H9 (cell line): ENCODE measurements around the gene DYRK1A. TPM values are rescaled to one million over a fixed set of nuclear protein-coding genes. Genes with fewer than 3 reads are reported as not detected.

Experiments
- DNase-seq: peaks from one replicate; pipeline ENCODE4 v3.0.0-alpha.2; 2017
- H2AFZ ChIP-seq: one replicate; pipeline ENCODE4 v1.6.1; 2013; ENCODE audit warnings: mild to moderate bottlenecking, low read length, control low read depth, moderate library complexity
- H2AK5ac ChIP-seq: 2 replicates; pipeline ENCODE4 v1.6.1; 2013; ENCODE audit warnings: low read length, control low read depth, mixed read lengths; ENCODE audit not compliant: insufficient read length
- H2BK120ac ChIP-seq: one replicate; pipeline ENCODE4 v1.6.1; 2013; ENCODE audit warnings: low read depth, mild to moderate bottlenecking, low read length, control low read depth, inconsistent platforms; ENCODE audit not compliant: poor library complexity, severe bottlenecking
- H2BK12ac ChIP-seq: 2 replicates; pipeline ENCODE4 v1.6.1; 2013; ENCODE audit warnings: low read length, control low read depth, mixed read lengths, low read depth; ENCODE audit not compliant: insufficient read length
- H2BK15ac ChIP-seq: 2 replicates; pipeline ENCODE4 v1.6.1; 2013; ENCODE audit warnings: low read depth, low read length, control low read depth
- H2BK20ac ChIP-seq: one replicate; pipeline ENCODE4 v1.6.1; 2013; ENCODE audit warnings: low read depth, mild to moderate bottlenecking, low read length, control low read depth, inconsistent platforms; ENCODE audit not compliant: poor library complexity, severe bottlenecking
- H2BK5ac ChIP-seq: 2 replicates; pipeline ENCODE4 v1.6.1; 2013; ENCODE audit warnings: low read length, control low read depth, mixed read lengths; ENCODE audit not compliant: insufficient read length
- H3K14ac ChIP-seq: 2 replicates; pipeline ENCODE4 v1.6.1; 2013; ENCODE audit warnings: low read length, control low read depth; ENCODE audit not compliant: insufficient read depth
- H3K18ac ChIP-seq: 2 replicates; pipeline ENCODE4 v1.6.1; 2013; ENCODE audit warnings: low read depth, mild to moderate bottlenecking, mixed read lengths, low read length, control low read depth; ENCODE audit not compliant: insufficient read length
- H3K23ac ChIP-seq: 2 replicates; pipeline ENCODE4 v1.6.1; 2013; ENCODE audit warnings: low read length, control low read depth, mixed read lengths, low read depth; ENCODE audit not compliant: insufficient read length
- H3K23me2 ChIP-seq: 2 replicates; pipeline ENCODE4 v1.6.1; 2013; ENCODE audit warnings: low read depth, mild to moderate bottlenecking, mixed read lengths, low read length, control low read depth; ENCODE audit not compliant: insufficient read length, poor library complexity, severe bottlenecking
- H3K27ac ChIP-seq: 2 replicates; pipeline ENCODE4 v1.5.1; 2013; ENCODE audit warnings: low read length, control low read depth, mixed read lengths, low read depth; ENCODE audit not compliant: insufficient read length
- H3K27me3 ChIP-seq: 2 replicates; pipeline ENCODE4 v1.6.1; 2013; ENCODE audit warnings: low read length, control low read depth, inconsistent platforms; ENCODE audit not compliant: insufficient read depth
- H3K4ac ChIP-seq: 2 replicates; pipeline ENCODE4 v1.6.1; 2013; ENCODE audit warnings: low read depth, mild to moderate bottlenecking, control low read depth, inconsistent platforms, low read length, moderate library complexity
- H3K4me1 ChIP-seq: 2 replicates; pipeline ENCODE4 v1.6.1; 2013; ENCODE audit warnings: low read length, control low read depth, inconsistent platforms; ENCODE audit not compliant: insufficient read depth
- H3K4me2 ChIP-seq: 2 replicates; pipeline ENCODE4 v1.6.1; 2013; ENCODE audit warnings: low read length, control low read depth, mixed read lengths; ENCODE audit not compliant: insufficient read length, insufficient read depth
- H3K56ac ChIP-seq: 2 replicates; pipeline ENCODE4 v1.6.1; 2013; ENCODE audit warnings: low read depth, mild to moderate bottlenecking, mixed read lengths, low read length, control low read depth; ENCODE audit not compliant: insufficient read length
- H3K79me1 ChIP-seq: 2 replicates; pipeline ENCODE4 v1.6.1; 2013; ENCODE audit warnings: low read depth, mild to moderate bottlenecking, moderate library complexity, low read length, control low read depth, inconsistent platforms; ENCODE audit not compliant: insufficient read depth, poor library complexity, severe bottlenecking
- H3K79me2 ChIP-seq: 2 replicates; pipeline ENCODE4 v1.6.1; 2013; ENCODE audit warnings: low read length, control low read depth, inconsistent platforms; ENCODE audit not compliant: insufficient read depth
- H3K9ac ChIP-seq: 2 replicates; pipeline ENCODE4 v1.6.1; 2013; ENCODE audit warnings: low read length, control low read depth, mixed read lengths; ENCODE audit not compliant: insufficient read length; ENCODE audit errors: extremely low read depth
- H3K9me3 ChIP-seq: one replicate; pipeline ENCODE4 v1.6.1; 2013; ENCODE audit warnings: low read depth, low read length, inconsistent platforms; ENCODE audit not compliant: control insufficient read depth
- H3T11ph ChIP-seq: one replicate; pipeline ENCODE4 v1.6.1; 2013; ENCODE audit warnings: mild to moderate bottlenecking, low read length, control low read depth, inconsistent platforms
- H4K20me1 ChIP-seq: one replicate; pipeline ENCODE4 v1.6.1; 2013; ENCODE audit not compliant: control insufficient read depth, insufficient read length, insufficient read depth
- H4K5ac ChIP-seq: 2 replicates; pipeline ENCODE4 v1.6.1; 2013; ENCODE audit warnings: low read depth, mild to moderate bottlenecking, mixed read lengths, low read length, control low read depth; ENCODE audit not compliant: insufficient read length
- H4K8ac ChIP-seq: replicated peaks from 2 replicates; pipeline ENCODE4 v1.6.1; 2013; ENCODE audit warnings: low read length, control low read depth, mixed read lengths, low read depth; ENCODE audit not compliant: insufficient read length
- H4K91ac ChIP-seq: 2 replicates; pipeline ENCODE4 v1.6.1; 2013; ENCODE audit warnings: low read depth, mild to moderate bottlenecking, moderate library complexity, mixed read lengths, low read length, control low read depth; ENCODE audit not compliant: insufficient read length
- H3K27ac Mint-ChIP-seq, 3 experiments: 2 replicates in 2 of 3; 3 replicates in 1 of 3; pipeline ENCODE4 v1.8.0; 2020 to 2021; ENCODE audit warnings: mixed read lengths in 3 of 3, mild to moderate bottlenecking in 1 of 3, moderate library complexity in 1 of 3
- H3K27me3 Mint-ChIP-seq: 2 replicates; pipeline ENCODE4 v1.8.0; 2021; ENCODE audit warnings: low read depth, mild to moderate bottlenecking, moderate library complexity, mixed read lengths
- H3K36me3 Mint-ChIP-seq, 3 experiments: 2 replicates in 2 of 3; 3 replicates in 1 of 3; pipeline ENCODE4 v1.8.0; 2020 to 2021; ENCODE audit warnings: low read depth in 3 of 3, mixed read lengths in 3 of 3; ENCODE audit not compliant: insufficient read depth in 1 of 3
- H3K4me1 Mint-ChIP-seq, 2 experiments: 2 replicates each; pipeline ENCODE4 v1.8.0; 2020; ENCODE audit warnings: mixed read lengths in 2 of 2
- H3K4me3 Mint-ChIP-seq, 2 experiments: 2 replicates in 1 of 2; 3 replicates in 1 of 2; pipeline ENCODE4 v1.8.0; 2020 to 2021; ENCODE audit warnings: mild to moderate bottlenecking in 2 of 2, mixed read lengths in 2 of 2, moderate library complexity in 1 of 2
- H3K9me3 Mint-ChIP-seq, 2 experiments: 2 replicates in 1 of 2; 3 replicates in 1 of 2; pipeline ENCODE4 v1.8.0; 2020; ENCODE audit warnings: mild to moderate bottlenecking in 2 of 2, mixed read lengths in 2 of 2, moderate library complexity in 1 of 2
- WGBS: extraction: QIAGEN DNeasy Blood & Tissue Kit; methylation state at CpG from one replicate; pipeline ENCODE4 v1.1.7; 2013; ENCODE audit warnings: missing lambda C conversion rate, low lambda C conversion rate, mixed read lengths; ENCODE audit not compliant: insufficient read length; ENCODE audit errors: extremely low coverage; 5-methylcytosine and 5-hydroxymethylcytosine counted together
- total RNA-seq: library from RNA; stranded (reverse); gene quantifications from 2 replicates; pipeline ENCODE4 v1.2.1, GENCODE V29; 2021
- TF ChIP-seq, protein P1 (sequence below): fragments of 200-600 bp; sonication (generic); conservative IDR thresholded peaks from 3 replicates; pipeline ENCODE4 v1.8.0; 2021; ENCODE audit warnings: antibody characterized with exemption, mild to moderate bottlenecking

The DYRK1A gene
- total RNA-seq, 1 experiment from 2014 or later: 73.6 TPM

DNA sequence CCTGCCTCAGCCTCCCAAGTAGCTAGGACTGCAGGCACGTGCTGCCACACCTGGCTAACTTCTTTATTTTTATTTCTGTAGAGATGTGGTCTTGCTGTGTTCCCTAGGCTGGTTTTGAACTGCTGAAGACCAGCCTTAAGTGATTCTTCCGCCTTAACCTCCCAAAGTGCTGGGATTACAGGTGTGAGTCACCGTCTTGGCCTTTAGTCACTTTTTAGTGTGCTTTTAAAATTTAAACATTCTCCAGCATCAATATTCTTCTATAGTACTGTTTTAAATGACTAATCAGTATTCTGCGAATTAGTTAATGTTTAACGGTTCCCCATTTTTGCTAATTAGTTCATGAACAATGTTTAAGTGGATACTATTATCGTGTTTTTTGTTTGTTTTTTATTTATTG lies 60.6 kb downstream of the DYRK1A start:
- H4K5ac ChIP-seq: no peak overlapping the region
- H3K4me3 Mint-ChIP-seq: no peak overlapping the region
- H3K9ac ChIP-seq: no peak overlapping the region
- no peak overlapping the region for H4K91ac ChIP-seq
- H2BK120ac ChIP-seq: no peak overlapping the region
- H3K79me2 ChIP-seq: peaks cover 20% of the 10 kb centered on the region; the same call in 1 of the 2 replicates
- H2BK20ac ChIP-seq: no peak overlapping the region
- no peak overlapping the region for H2AFZ ChIP-seq
- TF ChIP-seq, protein P1, sequence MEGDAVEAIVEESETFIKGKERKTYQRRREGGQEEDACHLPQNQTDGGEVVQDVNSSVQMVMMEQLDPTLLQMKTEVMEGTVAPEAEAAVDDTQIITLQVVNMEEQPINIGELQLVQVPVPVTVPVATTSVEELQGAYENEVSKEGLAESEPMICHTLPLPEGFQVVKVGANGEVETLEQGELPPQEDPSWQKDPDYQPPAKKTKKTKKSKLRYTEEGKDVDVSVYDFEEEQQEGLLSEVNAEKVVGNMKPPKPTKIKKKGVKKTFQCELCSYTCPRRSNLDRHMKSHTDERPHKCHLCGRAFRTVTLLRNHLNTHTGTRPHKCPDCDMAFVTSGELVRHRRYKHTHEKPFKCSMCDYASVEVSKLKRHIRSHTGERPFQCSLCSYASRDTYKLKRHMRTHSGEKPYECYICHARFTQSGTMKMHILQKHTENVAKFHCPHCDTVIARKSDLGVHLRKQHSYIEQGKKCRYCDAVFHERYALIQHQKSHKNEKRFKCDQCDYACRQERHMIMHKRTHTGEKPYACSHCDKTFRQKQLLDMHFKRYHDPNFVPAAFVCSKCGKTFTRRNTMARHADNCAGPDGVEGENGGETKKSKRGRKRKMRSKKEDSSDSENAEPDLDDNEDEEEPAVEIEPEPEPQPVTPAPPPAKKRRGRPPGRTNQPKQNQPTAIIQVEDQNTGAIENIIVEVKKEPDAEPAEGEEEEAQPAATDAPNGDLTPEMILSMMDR: no peak
- no peak overlapping the region for H3K4me2 ChIP-seq
- H2BK12ac ChIP-seq: no peak overlapping the region
- no peak overlapping the region for H3K27ac ChIP-seq
- no peak overlapping the region for H3K23ac ChIP-seq
- H2AK5ac ChIP-seq: no peak overlapping the region
- no peak overlapping the region for H3T11ph ChIP-seq
- peaks cover 37 to 45% of the 10 kb centered on the region in 2 experiments for H3K4me1 Mint-ChIP-seq
- no peak overlapping the region for H3K14ac ChIP-seq
- no peaks in the 10 kb centered on the region for H4K20me1 ChIP-seq
- no peak overlapping the region for H3K4ac ChIP-seq
- no peaks in the 10 kb centered on the region for H3K27me3 ChIP-seq
- no peak overlapping the region for H3K56ac ChIP-seq
- H3K27ac Mint-ChIP-seq: no peak overlapping the region; a peak in 2 of 7 replicates
- no peak overlapping the region for H4K8ac ChIP-seq
- no peak overlapping the region for H3K18ac ChIP-seq
- H3K23me2 ChIP-seq: no peaks in the 10 kb centered on the region
- H2BK15ac ChIP-seq: no peak overlapping the region
- peaks cover 17 to 33% (median 23%) of the 10 kb centered on the region in 3 experiments for H3K36me3 Mint-ChIP-seq
- no CpG with 5 or more reads among the region's 6 CpGs for WGBS
- no peaks in the 10 kb centered on the region for H3K9me3 ChIP-seq
- H3K4me1 ChIP-seq: peaks cover 7% of the 10 kb centered on the region; the same call in 1 of the 2 replicates
- peaks cover 5 to 9% of the 10 kb centered on the region in 2 experiments; a peak in 4 of 5 replicates for H3K9me3 Mint-ChIP-seq
- H3K79me1 ChIP-seq: peaks cover 3% of the 10 kb centered on the region
- no peak overlapping the region for H2BK5ac ChIP-seq
- no peaks in the 10 kb centered on the region for H3K27me3 Mint-ChIP-seq
- no peak for DNase-seq
